HEK293 (cell line): ENCODE results near the gene RHEB.

ENCODE experiments used
- CTCF ChIA-PET: fragments of 350-600 bp; formaldehyde crosslinking; extraction: SDS; loops from one replicate; lab custom pipeline; 2021; ENCODE audit warnings: antibody characterized with exemption; lab: Yijun Ruan, JAX
- POLR2A ChIA-PET: fragments of 300-600 bp; formaldehyde crosslinking; extraction: SDS; loops from one replicate; lab custom pipeline; 2020; ENCODE audit warnings: antibody characterized with exemption, inconsistent platforms; lab: Yijun Ruan, JAX
- H3K27ac ChIP-seq: fragments of 200-500 bp; sonication (Bioruptor generic); 2 replicates; pipeline ENCODE4 v1.5.1; 2014; ENCODE audit warnings: low read depth, low read length, control low read depth, inconsistent platforms; ENCODE audit errors: extremely low read depth
- H3K36me3 ChIP-seq, 2 experiments: fragments of 200-500 bp in 1 of 2; sonication (Bioruptor generic) in 1 of 2; 1 replicate in 1 of 2; 2 replicates in 1 of 2; pipeline ENCODE4 v1.5.1; 2014 to 2017; ENCODE audit warnings: inconsistent platforms in 2 of 2, low read length in 2 of 2; ENCODE audit not compliant: control insufficient read depth in 2 of 2, insufficient read depth in 1 of 2
- H3K4me1 ChIP-seq: fragments of 200-500 bp; sonication (Bioruptor generic); 2 replicates; pipeline ENCODE4 v1.5.1; 2014; ENCODE audit warnings: mild to moderate bottlenecking, low read length, inconsistent platforms; ENCODE audit not compliant: control insufficient read depth, insufficient read depth
- H3K4me3 ChIP-seq: 2 replicates; pipeline ENCODE4 v1.5.1; 2011; ENCODE audit warnings: low read depth, mild to moderate bottlenecking, control low read depth, low read length, moderate library complexity
- H3K9me3 ChIP-seq: fragments of 200-500 bp; sonication (Bioruptor generic); 2 replicates; pipeline ENCODE4 v1.5.1; 2014; ENCODE audit warnings: low read depth, low read length, inconsistent platforms; ENCODE audit not compliant: control insufficient read depth, insufficient read depth
- EGR2 ChIP-seq: fragments of 450-650 bp; formaldehyde crosslinking; IDR thresholded peaks from 2 replicates; pipeline ENCODE4 v1.5.1; 2016; ENCODE audit warnings: low read depth, missing biosample characterization, missing genetic modification characterization
- HOXD13 ChIP-seq: sonication (generic); formaldehyde crosslinking; IDR thresholded peaks from 2 replicates; pipeline ENCODE4 v1.8.0; 2022; ENCODE audit warnings: missing genetic modification reagents, borderline replicate concordance
- KLF1 ChIP-seq: fragments of 450-650 bp; formaldehyde crosslinking; IDR thresholded peaks from 2 replicates; pipeline ENCODE4 v1.5.1; 2016; ENCODE audit warnings: missing biosample characterization, missing genetic modification characterization
- REPIN1 ChIP-seq: fragments of 450-650 bp; formaldehyde crosslinking; IDR thresholded peaks from 2 replicates; pipeline ENCODE4 v1.5.1; 2017; ENCODE audit warnings: missing biosample characterization, missing genetic modification characterization, low read depth
- TRIM28 ChIP-seq: IDR thresholded peaks from 2 replicates; pipeline ENCODE4 v1.6.1; 2011; ENCODE audit warnings: low read length, control low read depth, borderline replicate concordance
- WT1 ChIP-seq: fragments of 450-650 bp; formaldehyde crosslinking; IDR thresholded peaks from 2 replicates; pipeline ENCODE4 v1.5.1; 2016; ENCODE audit warnings: missing biosample characterization, missing genetic modification characterization
- ZFP41 ChIP-seq: fragments of 450-650 bp; formaldehyde crosslinking; IDR thresholded peaks from 2 replicates; pipeline ENCODE4 v1.5.1; 2016; ENCODE audit warnings: missing biosample characterization, missing genetic modification characterization, borderline replicate concordance
- ZFP69B ChIP-seq: fragments of 450-650 bp; formaldehyde crosslinking; IDR thresholded peaks from 2 replicates; pipeline ENCODE4 v1.5.1; 2016; ENCODE audit warnings: missing biosample characterization, missing genetic modification characterization
- ZIC2 ChIP-seq: fragments of 450-650 bp; formaldehyde crosslinking; IDR thresholded peaks from 2 replicates; pipeline ENCODE4 v1.5.1; 2016; ENCODE audit warnings: missing biosample characterization, missing genetic modification characterization
- ZNF221 ChIP-seq: fragments of 450-650 bp; formaldehyde crosslinking; IDR thresholded peaks from 2 replicates; pipeline ENCODE4 v1.5.1; 2017; ENCODE audit warnings: missing biosample characterization, missing genetic modification characterization, borderline replicate concordance
- ZNF266 ChIP-seq: fragments of 450-650 bp; formaldehyde crosslinking; IDR thresholded peaks from 2 replicates; pipeline ENCODE4 v1.5.1; 2016; ENCODE audit warnings: missing biosample characterization, missing genetic modification characterization, low read depth
- ZNF555 ChIP-seq: fragments of 450-650 bp; formaldehyde crosslinking; conservative IDR thresholded peaks from 2 replicates; pipeline ENCODE4 v1.5.1; 2017; ENCODE audit warnings: missing biosample characterization, mild to moderate bottlenecking, missing genetic modification characterization, inconsistent platforms
- ZNF707 ChIP-seq: fragments of 450-650 bp; formaldehyde crosslinking; IDR thresholded peaks from 2 replicates; pipeline ENCODE4 v1.5.1; 2016; ENCODE audit warnings: missing biosample characterization, missing genetic modification characterization
- TF ChIP-seq, protein P1 (sequence below): fragments of 450-650 bp; formaldehyde crosslinking; IDR thresholded peaks from 2 replicates; pipeline ENCODE4 v1.5.1; 2016; ENCODE audit warnings: missing biosample characterization, missing genetic modification characterization
- TF ChIP-seq, protein P2 (sequence below): fragments of 450-650 bp; formaldehyde crosslinking; IDR thresholded peaks from 2 replicates; pipeline ENCODE4 v1.5.1; 2016; ENCODE audit warnings: missing biosample characterization, missing genetic modification characterization, borderline replicate concordance
- TF ChIP-seq, protein P3 (sequence below): fragments of 450-650 bp; formaldehyde crosslinking; IDR thresholded peaks from 2 replicates; pipeline ENCODE4 v1.5.1; 2017; ENCODE audit warnings: missing biosample characterization, missing genetic modification characterization

RHEB gene

DNA sequence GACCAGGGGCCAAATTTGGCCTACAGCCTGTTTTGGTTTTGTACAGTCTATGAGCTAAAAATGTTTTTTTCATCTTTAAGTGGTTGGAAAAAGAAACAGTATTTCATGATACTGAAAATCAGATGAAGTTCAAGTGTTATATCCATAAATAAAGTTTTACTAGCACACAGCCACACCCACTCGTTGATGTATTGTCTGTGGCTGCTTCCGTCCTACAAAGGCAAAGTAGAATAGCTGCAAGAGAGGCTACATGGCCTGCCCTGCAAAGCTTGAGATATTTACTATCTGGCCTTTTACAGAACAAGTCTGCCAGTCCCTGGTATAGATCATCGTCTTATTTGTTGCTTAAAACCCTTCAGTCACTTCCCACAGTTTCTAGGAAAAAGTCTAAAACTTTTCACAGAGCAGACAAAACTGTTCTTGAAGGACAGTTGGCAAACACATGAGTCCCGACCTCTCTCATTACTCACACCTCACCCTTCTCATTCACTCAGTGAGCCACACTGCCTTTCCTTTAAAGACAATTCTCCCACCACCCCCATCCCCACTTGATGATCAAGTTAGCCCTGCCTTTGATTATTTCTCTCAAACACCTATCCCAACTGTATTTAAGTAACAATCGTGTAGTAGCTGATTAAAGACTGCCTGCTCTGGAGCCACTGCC is 9.9 kb downstream of the RHEB start (continued):
- TF ChIP-seq, protein P1, sequence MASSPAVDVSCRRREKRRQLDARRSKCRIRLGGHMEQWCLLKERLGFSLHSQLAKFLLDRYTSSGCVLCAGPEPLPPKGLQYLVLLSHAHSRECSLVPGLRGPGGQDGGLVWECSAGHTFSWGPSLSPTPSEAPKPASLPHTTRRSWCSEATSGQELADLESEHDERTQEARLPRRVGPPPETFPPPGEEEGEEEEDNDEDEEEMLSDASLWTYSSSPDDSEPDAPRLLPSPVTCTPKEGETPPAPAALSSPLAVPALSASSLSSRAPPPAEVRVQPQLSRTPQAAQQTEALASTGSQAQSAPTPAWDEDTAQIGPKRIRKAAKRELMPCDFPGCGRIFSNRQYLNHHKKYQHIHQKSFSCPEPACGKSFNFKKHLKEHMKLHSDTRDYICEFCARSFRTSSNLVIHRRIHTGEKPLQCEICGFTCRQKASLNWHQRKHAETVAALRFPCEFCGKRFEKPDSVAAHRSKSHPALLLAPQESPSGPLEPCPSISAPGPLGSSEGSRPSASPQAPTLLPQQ (tag by site-specific recombination) = no peak
- TF ChIP-seq TRIM28 (peak; percentile 91; the same call in 1 of the 2 replicates), KLF1 (tag by site-specific recombination) (0 out of 2 replicates have a peak, but pooled peaks have one; percentile 17), WT1 (tag by site-specific recombination) (no peak), ZNF707 (no peak)

DNA sequence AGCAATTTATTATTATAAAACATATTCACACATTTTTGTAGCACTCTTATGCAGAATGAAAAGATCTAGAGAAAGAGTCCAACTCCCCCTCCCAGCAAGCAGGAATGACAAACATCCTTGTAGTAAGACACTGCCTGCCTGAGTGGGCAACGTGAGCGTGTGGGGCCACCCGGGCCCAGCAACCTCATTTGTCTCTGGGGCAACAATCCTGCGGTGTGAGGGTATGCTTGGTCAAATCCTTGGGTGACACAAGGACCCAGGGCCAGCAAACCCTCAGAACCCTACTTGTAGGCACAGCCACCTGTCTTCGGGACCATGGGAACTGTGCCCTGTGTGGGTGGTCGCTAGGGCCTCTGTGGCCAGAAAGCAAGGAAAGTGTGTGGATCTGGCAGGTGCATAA is 10.7 kb downstream of the RHEB start:
- CTCF ChIA-PET = interaction anchor here (0.7 kb wide), 1 partner anchor 19 kb away, joined by 3 read pairs; no protein-coding TSS in a partner anchor
- no peaks in the 10 kb centered on the region for H3K36me3 ChIP-seq
- H3K9me3 ChIP-seq = no peaks in the 10 kb centered on the region
- H3K4me3 ChIP-seq = no peak overlapping the region
- TF ChIP-seq ZNF266 (no peak), ZFP41 (tag by site-specific recombination) (no peak), ZFP69B (tag by site-specific recombination) (peak; percentile 42; the same call in 1 of the 2 replicates), EGR2 (tag by site-specific recombination) (no peak), ZNF707 (no peak), ZIC2 (tag by site-specific recombination) (no peak)
- TF ChIP-seq, protein P1 (tag by site-specific recombination) = peak; percentile 38; the same call in 1 of the 2 replicates
- TF ChIP-seq, protein P2, sequence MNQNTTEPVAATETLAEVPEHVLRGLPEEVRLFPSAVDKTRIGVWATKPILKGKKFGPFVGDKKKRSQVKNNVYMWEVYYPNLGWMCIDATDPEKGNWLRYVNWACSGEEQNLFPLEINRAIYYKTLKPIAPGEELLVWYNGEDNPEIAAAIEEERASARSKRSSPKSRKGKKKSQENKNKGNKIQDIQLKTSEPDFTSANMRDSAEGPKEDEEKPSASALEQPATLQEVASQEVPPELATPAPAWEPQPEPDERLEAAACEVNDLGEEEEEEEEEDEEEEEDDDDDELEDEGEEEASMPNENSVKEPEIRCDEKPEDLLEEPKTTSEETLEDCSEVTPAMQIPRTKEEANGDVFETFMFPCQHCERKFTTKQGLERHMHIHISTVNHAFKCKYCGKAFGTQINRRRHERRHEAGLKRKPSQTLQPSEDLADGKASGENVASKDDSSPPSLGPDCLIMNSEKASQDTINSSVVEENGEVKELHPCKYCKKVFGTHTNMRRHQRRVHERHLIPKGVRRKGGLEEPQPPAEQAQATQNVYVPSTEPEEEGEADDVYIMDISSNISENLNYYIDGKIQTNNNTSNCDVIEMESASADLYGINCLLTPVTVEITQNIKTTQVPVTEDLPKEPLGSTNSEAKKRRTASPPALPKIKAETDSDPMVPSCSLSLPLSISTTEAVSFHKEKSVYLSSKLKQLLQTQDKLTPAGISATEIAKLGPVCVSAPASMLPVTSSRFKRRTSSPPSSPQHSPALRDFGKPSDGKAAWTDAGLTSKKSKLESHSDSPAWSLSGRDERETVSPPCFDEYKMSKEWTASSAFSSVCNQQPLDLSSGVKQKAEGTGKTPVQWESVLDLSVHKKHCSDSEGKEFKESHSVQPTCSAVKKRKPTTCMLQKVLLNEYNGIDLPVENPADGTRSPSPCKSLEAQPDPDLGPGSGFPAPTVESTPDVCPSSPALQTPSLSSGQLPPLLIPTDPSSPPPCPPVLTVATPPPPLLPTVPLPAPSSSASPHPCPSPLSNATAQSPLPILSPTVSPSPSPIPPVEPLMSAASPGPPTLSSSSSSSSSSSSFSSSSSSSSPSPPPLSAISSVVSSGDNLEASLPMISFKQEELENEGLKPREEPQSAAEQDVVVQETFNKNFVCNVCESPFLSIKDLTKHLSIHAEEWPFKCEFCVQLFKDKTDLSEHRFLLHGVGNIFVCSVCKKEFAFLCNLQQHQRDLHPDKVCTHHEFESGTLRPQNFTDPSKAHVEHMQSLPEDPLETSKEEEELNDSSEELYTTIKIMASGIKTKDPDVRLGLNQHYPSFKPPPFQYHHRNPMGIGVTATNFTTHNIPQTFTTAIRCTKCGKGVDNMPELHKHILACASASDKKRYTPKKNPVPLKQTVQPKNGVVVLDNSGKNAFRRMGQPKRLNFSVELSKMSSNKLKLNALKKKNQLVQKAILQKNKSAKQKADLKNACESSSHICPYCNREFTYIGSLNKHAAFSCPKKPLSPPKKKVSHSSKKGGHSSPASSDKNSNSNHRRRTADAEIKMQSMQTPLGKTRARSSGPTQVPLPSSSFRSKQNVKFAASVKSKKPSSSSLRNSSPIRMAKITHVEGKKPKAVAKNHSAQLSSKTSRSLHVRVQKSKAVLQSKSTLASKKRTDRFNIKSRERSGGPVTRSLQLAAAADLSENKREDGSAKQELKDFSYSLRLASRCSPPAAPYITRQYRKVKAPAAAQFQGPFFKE = no peak
- H3K27ac ChIP-seq = no peak overlapping the region
- POLR2A ChIA-PET = interaction anchor here (0.9 kb wide), 1 partner anchor 11 kb away, joined by 3 read pairs; the partner anchor contains the start of gene RHEB
- peaks cover 7% of the 10 kb centered on the region; the same call in 1 of the 2 replicates for H3K4me1 ChIP-seq

DNA sequence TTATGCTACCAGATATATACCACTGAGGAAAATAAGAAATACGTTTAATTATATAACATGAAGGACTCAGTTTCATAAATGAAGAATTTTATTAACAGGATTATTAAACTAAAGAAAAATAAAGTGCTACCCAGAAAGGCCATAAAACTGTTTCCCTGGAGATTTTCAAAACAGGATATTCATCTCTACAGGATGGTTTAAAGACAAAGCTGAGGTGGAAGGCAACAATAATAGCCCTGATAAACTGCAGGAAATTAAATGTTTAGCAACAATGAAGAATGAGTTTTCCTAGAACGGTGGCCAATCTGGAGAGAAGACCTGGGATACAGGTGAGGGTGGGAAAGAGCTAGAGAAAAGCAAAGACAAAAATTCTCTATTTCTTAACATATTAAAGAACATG is 11.9 kb downstream of the RHEB start:
- ChIA-PET CTCF (interaction anchor here (0.6 to 1.4 kb wide), 2 partner anchors 9 to 336 kb away, joined by 3 read pairs; no protein-coding TSS in a partner anchor), POLR2A (no interaction called here)
- H3K36me3 ChIP-seq = no peaks in the 10 kb centered on the region
- H3K27ac ChIP-seq = no peak overlapping the region
- H3K4me3 ChIP-seq = no peak overlapping the region
- TF ChIP-seq, protein P1 (tag by site-specific recombination) = no peak
- no peak for TF ChIP-seq HOXD13 (CRISPR knock-in tag)
- no peak for TF ChIP-seq ZNF555 (tag by site-specific recombination)
- no peak for TF ChIP-seq REPIN1
- TF ChIP-seq ZNF221 (tag by site-specific recombination) = no peak
- TF ChIP-seq, protein P3, sequence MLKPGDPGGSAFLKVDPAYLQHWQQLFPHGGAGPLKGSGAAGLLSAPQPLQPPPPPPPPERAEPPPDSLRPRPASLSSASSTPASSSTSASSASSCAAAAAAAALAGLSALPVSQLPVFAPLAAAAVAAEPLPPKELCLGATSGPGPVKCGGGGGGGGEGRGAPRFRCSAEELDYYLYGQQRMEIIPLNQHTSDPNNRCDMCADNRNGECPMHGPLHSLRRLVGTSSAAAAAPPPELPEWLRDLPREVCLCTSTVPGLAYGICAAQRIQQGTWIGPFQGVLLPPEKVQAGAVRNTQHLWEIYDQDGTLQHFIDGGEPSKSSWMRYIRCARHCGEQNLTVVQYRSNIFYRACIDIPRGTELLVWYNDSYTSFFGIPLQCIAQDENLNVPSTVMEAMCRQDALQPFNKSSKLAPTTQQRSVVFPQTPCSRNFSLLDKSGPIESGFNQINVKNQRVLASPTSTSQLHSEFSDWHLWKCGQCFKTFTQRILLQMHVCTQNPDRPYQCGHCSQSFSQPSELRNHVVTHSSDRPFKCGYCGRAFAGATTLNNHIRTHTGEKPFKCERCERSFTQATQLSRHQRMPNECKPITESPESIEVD (tag by site-specific recombination) = 0 out of 2 replicates have a peak, but pooled peaks have one; percentile 3
- H3K4me1 ChIP-seq = peaks cover 7% of the 10 kb centered on the region; the same call in 1 of the 2 replicates
- no peaks in the 10 kb centered on the region for H3K9me3 ChIP-seq
